ENCODE measurements around the gene KRTAP4-6. TPM values are rescaled to one million over a fixed set of nuclear protein-coding genes. Genes with fewer than 3 reads are reported as not detected.

Gene KRTAP4-6
- total and polyA plus RNA-seq, 2 of the 8 experiments (the other 6 are each of a cell fraction or from before 2014, with no cell fraction given), result not detected

- TF ChIP-seq CHD1 (IDR thresholded peaks at IDR 0.05; ENCODE audit: low read depth, low read length), result no peak
- TF ChIP-seq TBP (IDR thresholded peaks at IDR 0.05; ENCODE audit: low read depth, low read length), result no peak
- no peak for TF ChIP-seq BACH1 (IDR thresholded peaks at IDR 0.05; ENCODE audit: low read length)
- no peak for TF ChIP-seq NANOG (IDR thresholded peaks at IDR 0.05; ENCODE audit: insufficient read depth, low read depth, low read length, poor library complexity, severe bottlenecking)
- TF ChIP-seq SIRT6 (IDR thresholded peaks at IDR 0.05; ENCODE audit: low read length), result no peak
Measured at GRCh38 chr17:41171886-41172285, 31.5 kb upstream of the KRTAP4-6 start (continued).

Measured in H1 (cell line).